OCI-LY1 (cell line): ENCODE results near the gene ARHGEF17.

Source experiments
- CTCF ChIP-seq: fragments of 200-600 bp; sonication (generic), shearing (Covaris generic); IDR thresholded peaks from 2 replicates; pipeline ENCODE4 v1.5.1; 2017; ENCODE audit warnings: mild to moderate bottlenecking, antibody characterized with exemption, low read length, moderate library complexity, mixed read lengths
- EZH2 ChIP-seq: fragments of 200-600 bp; sonication (generic), shearing (Covaris generic); IDR thresholded peaks from 2 replicates; pipeline ENCODE4 v1.8.0; 2017; ENCODE audit warnings: borderline replicate concordance, mixed run types, mild to moderate bottlenecking, antibody characterized with exemption, low read length, moderate library complexity, mixed read lengths

- TF ChIP-seq EZH2: no peak
- no peak for TF ChIP-seq CTCF
These were observed 50.0 kb downstream of the ARHGEF17 start for GRCh38 chr11:73358071-73358470.
